NT2/D1 (cell line): Measurements from ENCODE around the gene ZFHX3.

Experiments
- SUZ12 ChIP-seq: IDR thresholded peaks from 2 replicates; pipeline ENCODE4 v1.6.1; 2011; ENCODE audit not compliant: insufficient read length, insufficient read depth; ENCODE audit errors: extremely low read depth
- YY1 ChIP-seq: IDR thresholded peaks from 2 replicates; pipeline ENCODE4 v1.6.1; 2011; ENCODE audit not compliant: insufficient read length, insufficient read depth

DNA sequence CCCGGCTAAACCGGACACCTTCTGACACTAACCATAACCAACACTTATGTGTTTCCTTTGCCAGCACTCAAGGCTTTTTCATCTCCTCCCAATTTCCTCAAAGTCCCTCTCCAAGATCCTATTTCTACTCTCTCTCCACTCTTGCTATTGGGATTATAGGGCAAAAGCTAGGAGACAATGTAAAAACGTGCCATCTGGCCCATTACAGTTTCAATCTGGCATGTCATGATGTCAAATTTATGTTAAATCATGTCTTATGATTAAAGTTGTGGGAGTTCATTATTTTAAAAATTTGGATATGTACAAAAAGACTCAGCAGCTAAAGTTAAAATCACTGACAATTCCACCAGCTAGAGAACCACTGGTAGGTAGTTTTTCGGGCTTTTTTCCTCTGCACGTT lies 77.3 kb downstream of the ZFHX3 start:
- TF ChIP-seq SUZ12 (no peak), YY1 (no peak)
